ENCODE results near the gene GPRIN3. TPM values are rescaled to one million over a fixed set of nuclear protein-coding genes. Genes with fewer than 3 reads are reported as not detected.
A peak's percentile ranks its signal among the peaks of the same experiment; 100 is the strongest.
"Not testable (repeated sequence)": the region's sequence is repeated elsewhere in the genome, so short reads cannot be mapped to it uniquely, and the experiment has no call there.

GPRIN3 gene
- total RNA-seq, 1 experiment from 2014 or later = 0.48 TPM

- Histone ChIP-seq H2BK20ac (ENCODE audit: low read depth, low read length, poor library complexity, severe bottlenecking) (no peak overlapping the region), H3K4ac (ENCODE audit: low read depth, low read length) (no peak overlapping the region), H4K91ac (ENCODE audit: insufficient read length, low read depth, low read length) (no peak overlapping the region), H3K27ac (ENCODE audit: insufficient read length, low read depth, low read length) (no peak overlapping the region), H4K8ac (replicated peaks; ENCODE audit: insufficient read length, low read depth, low read length) (no peak overlapping the region), H2BK15ac (ENCODE audit: low read depth, low read length) (no peak overlapping the region), H2AFZ (ENCODE audit: low read length) (no peak overlapping the region), H3K9me3 (ENCODE audit: control insufficient read depth, low read depth, low read length) (no peaks in the 10 kb centered on the region), H3K14ac (ENCODE audit: insufficient read depth, low read length) (no peak overlapping the region), H3K9ac (ENCODE audit: extremely low read depth, insufficient read length, low read length) (no peak overlapping the region), H2BK12ac (ENCODE audit: insufficient read length, low read depth, low read length) (no peak overlapping the region), H3K4me1 (ENCODE audit: insufficient read depth, low read length) (peaks cover 11% of the 10 kb centered on the region; the same call in 1 of the 2 replicates), H3K18ac (ENCODE audit: insufficient read length, low read depth, low read length) (no peak overlapping the region), H3K27me3 (ENCODE audit: insufficient read depth, low read length) (no peaks in the 10 kb centered on the region), H4K20me1 (ENCODE audit: control insufficient read depth, insufficient read depth, insufficient read length) (no peaks in the 10 kb centered on the region), H3K23me2 (ENCODE audit: insufficient read length, low read depth, low read length, poor library complexity, severe bottlenecking) (no peaks in the 10 kb centered on the region), H3K4me2 (ENCODE audit: insufficient read depth, insufficient read length, low read length) (no peak overlapping the region), H4K5ac (ENCODE audit: insufficient read length, low read depth, low read length) (no peak overlapping the region), H2AK5ac (ENCODE audit: insufficient read length, low read length) (no peak overlapping the region), H3K79me1 (ENCODE audit: insufficient read depth, low read depth, low read length, poor library complexity, severe bottlenecking) (no peaks in the 10 kb centered on the region), H3K79me2 (ENCODE audit: insufficient read depth, low read length) (no peaks in the 10 kb centered on the region), H3T11ph (ENCODE audit: low read length) (no peak overlapping the region), H2BK5ac (ENCODE audit: insufficient read length, low read length) (no peak overlapping the region), H2BK120ac (ENCODE audit: low read depth, low read length, poor library complexity, severe bottlenecking) (no peak overlapping the region), H3K23ac (ENCODE audit: insufficient read length, low read depth, low read length) (no peak overlapping the region), H3K56ac (ENCODE audit: insufficient read length, low read depth, low read length) (no peak overlapping the region)
- Mint-ChIP-seq H3K4me1 (peaks cover 25 to 30% of the 10 kb centered on the region in 2 experiments), H3K27me3 (ENCODE audit: low read depth) (peaks cover 2% of the 10 kb centered on the region; the same call in 1 of the 2 replicates), H3K4me3 (no peak overlapping the region), H3K36me3 (ENCODE audit: insufficient read depth in 1 of 3, low read depth in 3 of 3) (no peaks in the 10 kb centered on the region), H3K27ac (no peak overlapping the region), H3K9me3 (no peaks in the 10 kb centered on the region)
- WGBS (ENCODE audit: extremely low coverage, insufficient read length, low lambda C conversion rate) = no CpG with 5 or more reads among the region's 3 CpGs
- TF ChIP-seq CTCF (conservative IDR thresholded peaks at IDR 0.05) = peak; percentile 89
- peak; percentile 45 for DNase-seq
These were observed 52.8 kb downstream of the GPRIN3 start for GRCh38 chr4:89254847-89255246.

- not testable (repeated sequence) for DNase-seq; H3K4me2 ChIP-seq (ENCODE audit: insufficient read depth, insufficient read length, low read length); H3K23ac ChIP-seq (ENCODE audit: insufficient read length, low read depth, low read length); H3K9me3 Mint-ChIP-seq; H2BK15ac ChIP-seq (ENCODE audit: low read depth, low read length); H3K9ac ChIP-seq (ENCODE audit: extremely low read depth, insufficient read length, low read length); H3K27ac ChIP-seq (ENCODE audit: insufficient read length, low read depth, low read length); H3K23me2 ChIP-seq (ENCODE audit: insufficient read length, low read depth, low read length, poor library complexity, severe bottlenecking); H2AK5ac ChIP-seq (ENCODE audit: insufficient read length, low read length); H4K8ac ChIP-seq (replicated peaks; ENCODE audit: insufficient read length, low read depth, low read length); H2BK12ac ChIP-seq (ENCODE audit: insufficient read length, low read depth, low read length); H3K79me2 ChIP-seq (ENCODE audit: insufficient read depth, low read length); H3K36me3 Mint-ChIP-seq (ENCODE audit: insufficient read depth in 1 of 3, low read depth in 3 of 3); H3K14ac ChIP-seq (ENCODE audit: insufficient read depth, low read length); H4K91ac ChIP-seq (ENCODE audit: insufficient read length, low read depth, low read length); H3K27ac Mint-ChIP-seq; H3K4me1 ChIP-seq (ENCODE audit: insufficient read depth, low read length); H3K79me1 ChIP-seq (ENCODE audit: insufficient read depth, low read depth, low read length, poor library complexity, severe bottlenecking); H4K20me1 ChIP-seq (ENCODE audit: control insufficient read depth, insufficient read depth, insufficient read length); H2BK120ac ChIP-seq (ENCODE audit: low read depth, low read length, poor library complexity, severe bottlenecking); H3K27me3 Mint-ChIP-seq (ENCODE audit: low read depth); H3K56ac ChIP-seq (ENCODE audit: insufficient read length, low read depth, low read length); H3K9me3 ChIP-seq (ENCODE audit: control insufficient read depth, low read depth, low read length); H2BK5ac ChIP-seq (ENCODE audit: insufficient read length, low read length); H3T11ph ChIP-seq (ENCODE audit: low read length); H2AFZ ChIP-seq (ENCODE audit: low read length); H4K5ac ChIP-seq (ENCODE audit: insufficient read length, low read depth, low read length); H3K4ac ChIP-seq (ENCODE audit: low read depth, low read length); H3K18ac ChIP-seq (ENCODE audit: insufficient read length, low read depth, low read length); H2BK20ac ChIP-seq (ENCODE audit: low read depth, low read length, poor library complexity, severe bottlenecking); H3K4me3 Mint-ChIP-seq; H3K27me3 ChIP-seq (ENCODE audit: insufficient read depth, low read length)
- WGBS (ENCODE audit: extremely low coverage, insufficient read length, low lambda C conversion rate) = no CpG with 5 or more reads among the region's 4 CpGs
- H3K4me1 Mint-ChIP-seq = peaks cover 24 to 30% of the 10 kb centered on the region in 2 experiments
These were observed 53.3 kb downstream of the GPRIN3 start for GRCh38 chr4:89254347-89254746.

Data from H9 (cell line).